ENCODE measurements around the gene FOXJ1. TPM values are rescaled to one million over a fixed set of nuclear protein-coding genes. Genes with fewer than 3 reads are reported as not detected.
A peak's percentile ranks its signal among the peaks of the same experiment; 100 is the strongest.

FOXJ1 gene
- total RNA-seq, 6 experiments from 2014 or later = not detected

DNA sequence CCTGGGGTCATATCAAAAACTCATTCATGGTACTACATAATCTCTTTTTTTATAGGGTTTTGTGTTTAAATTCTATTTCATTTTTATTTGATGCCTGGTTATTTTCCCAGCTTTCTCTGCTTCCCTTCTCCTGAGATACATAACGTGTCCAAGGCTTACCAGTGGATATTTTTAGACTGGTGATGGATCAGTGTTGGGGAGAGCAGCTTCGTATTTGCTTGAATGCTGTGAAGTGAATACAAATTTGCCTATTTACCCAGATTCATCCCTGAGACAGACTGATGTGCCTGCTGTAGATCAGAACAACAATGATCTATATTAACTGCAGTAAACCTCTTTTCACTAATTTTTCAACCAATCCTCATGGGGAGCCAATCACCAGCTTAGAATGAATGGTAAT, 43.2 kb upstream of the FOXJ1 start:
- Mint-ChIP-seq H3K9me3 (no peaks in the 10 kb centered on the region), H3K27ac (no peak overlapping the region), H3K36me3 (ENCODE audit: low read depth) (no peaks in the 10 kb centered on the region), H3K27me3 (ENCODE audit: insufficient read depth) (peaks cover 2% of the 10 kb centered on the region), H3K4me3 (no peak overlapping the region), H3K4me1 (ENCODE audit: low read depth) (peaks cover 11% of the 10 kb centered on the region)
- TF ChIP-seq, protein P1, sequence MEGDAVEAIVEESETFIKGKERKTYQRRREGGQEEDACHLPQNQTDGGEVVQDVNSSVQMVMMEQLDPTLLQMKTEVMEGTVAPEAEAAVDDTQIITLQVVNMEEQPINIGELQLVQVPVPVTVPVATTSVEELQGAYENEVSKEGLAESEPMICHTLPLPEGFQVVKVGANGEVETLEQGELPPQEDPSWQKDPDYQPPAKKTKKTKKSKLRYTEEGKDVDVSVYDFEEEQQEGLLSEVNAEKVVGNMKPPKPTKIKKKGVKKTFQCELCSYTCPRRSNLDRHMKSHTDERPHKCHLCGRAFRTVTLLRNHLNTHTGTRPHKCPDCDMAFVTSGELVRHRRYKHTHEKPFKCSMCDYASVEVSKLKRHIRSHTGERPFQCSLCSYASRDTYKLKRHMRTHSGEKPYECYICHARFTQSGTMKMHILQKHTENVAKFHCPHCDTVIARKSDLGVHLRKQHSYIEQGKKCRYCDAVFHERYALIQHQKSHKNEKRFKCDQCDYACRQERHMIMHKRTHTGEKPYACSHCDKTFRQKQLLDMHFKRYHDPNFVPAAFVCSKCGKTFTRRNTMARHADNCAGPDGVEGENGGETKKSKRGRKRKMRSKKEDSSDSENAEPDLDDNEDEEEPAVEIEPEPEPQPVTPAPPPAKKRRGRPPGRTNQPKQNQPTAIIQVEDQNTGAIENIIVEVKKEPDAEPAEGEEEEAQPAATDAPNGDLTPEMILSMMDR (IDR thresholded peaks at IDR 0.05) = no peak
- DNase-seq = no peak

DNA sequence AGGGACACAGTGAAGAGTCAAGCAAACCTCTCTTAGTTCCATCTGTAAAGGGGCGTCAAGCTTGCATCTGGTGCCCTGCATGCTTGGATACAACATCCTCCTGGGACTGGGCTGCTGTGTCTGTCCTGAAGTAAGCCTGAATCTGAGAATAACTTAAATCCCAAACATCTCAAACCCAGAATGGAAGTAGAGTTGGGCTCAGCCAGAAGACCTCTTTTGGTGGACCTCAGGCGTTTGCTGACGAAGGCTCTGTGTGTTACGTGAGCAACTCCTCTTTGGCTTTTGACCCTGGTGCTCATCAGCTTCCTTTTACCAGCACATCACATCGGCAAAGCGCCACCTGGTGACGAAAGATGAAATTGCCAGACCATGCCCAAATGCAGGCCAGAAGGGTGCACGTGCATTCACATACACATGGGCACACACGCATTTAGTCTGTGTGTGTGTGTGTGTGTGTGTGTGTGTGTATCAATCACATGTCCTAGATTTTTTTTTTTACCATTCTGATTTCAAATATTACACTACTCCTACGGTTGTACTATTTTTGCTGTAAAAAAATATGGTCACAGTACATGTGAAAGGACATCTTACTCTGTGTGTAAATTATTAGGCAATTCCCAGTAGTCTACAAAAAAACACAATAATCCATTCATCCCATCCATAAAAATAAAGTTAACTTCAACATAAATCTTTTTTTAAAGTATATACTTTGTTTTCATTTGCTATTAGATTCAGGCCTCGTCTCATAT, 41.1 kb upstream of the FOXJ1 start:
- Mint-ChIP-seq H3K4me1 (ENCODE audit: low read depth) (peaks cover 11% of the 10 kb centered on the region), H3K9me3 (no peaks in the 10 kb centered on the region), H3K36me3 (ENCODE audit: low read depth) (no peaks in the 10 kb centered on the region), H3K27ac (0 out of 2 replicates have a peak overlapping the region, but pooled peaks have one; percentile 38), H3K27me3 (ENCODE audit: insufficient read depth) (no peaks in the 10 kb centered on the region; the same call in 1 of the 2 replicates), H3K4me3 (no peak overlapping the region)
- TF ChIP-seq, protein P1 (IDR thresholded peaks at IDR 0.05) = peak; percentile 95
- DNase-seq = peak; percentile 90

DNA sequence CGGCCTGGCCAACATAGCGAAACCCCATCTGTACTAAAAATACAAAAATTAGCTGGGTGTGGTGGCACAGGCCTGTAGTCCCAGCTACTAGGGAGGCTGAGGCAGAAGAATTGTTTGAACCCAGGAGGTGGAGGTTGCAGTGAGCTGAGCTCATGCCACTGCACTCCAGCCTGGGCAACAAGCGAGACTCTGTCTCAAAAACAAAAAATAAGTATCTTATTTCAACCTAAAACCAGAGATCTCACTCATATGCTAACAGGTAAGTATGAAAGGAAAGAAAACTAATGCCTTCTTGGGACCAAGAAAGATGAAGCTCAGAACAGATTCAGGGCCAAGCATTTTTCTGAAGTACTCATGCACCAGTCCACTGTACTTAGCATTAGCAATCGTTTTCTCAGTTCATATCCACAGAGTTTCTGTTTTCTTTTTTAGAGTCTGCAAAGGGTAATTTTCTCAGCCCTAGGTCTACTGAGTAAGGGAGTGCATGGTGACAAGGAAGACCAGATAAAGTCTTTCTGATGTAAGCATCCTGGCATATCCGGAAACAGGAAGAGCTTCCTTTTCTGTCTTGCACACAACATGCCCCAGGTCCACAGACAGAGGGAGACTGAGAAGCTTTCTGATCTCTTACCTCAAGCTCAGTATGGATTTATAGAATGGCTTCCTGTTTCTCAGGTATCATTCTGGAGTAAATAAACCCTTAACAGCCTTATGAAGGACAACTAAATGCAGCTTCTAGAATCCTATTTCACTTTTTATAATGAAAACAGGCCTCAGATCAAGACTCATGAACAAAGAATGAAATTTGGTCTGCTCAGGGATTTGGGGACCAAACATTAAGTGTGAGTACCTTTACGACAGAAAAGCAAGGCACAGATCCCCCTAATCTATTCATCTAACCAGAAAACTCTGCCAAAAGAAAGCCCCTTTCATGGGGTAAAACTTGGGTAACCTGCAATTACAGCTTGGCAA, 38.7 kb upstream of the FOXJ1 start:
- TF ChIP-seq, protein P1 (IDR thresholded peaks at IDR 0.05) = no peak
- no peak for DNase-seq
- Mint-ChIP-seq H3K9me3 (no peaks in the 10 kb centered on the region), H3K27ac (no peak overlapping the region; the same call in 1 of the 2 replicates), H3K27me3 (ENCODE audit: insufficient read depth) (no peaks in the 10 kb centered on the region; the same call in 1 of the 2 replicates), H3K4me3 (no peak overlapping the region), H3K4me1 (ENCODE audit: low read depth) (peaks cover 11% of the 10 kb centered on the region), H3K36me3 (ENCODE audit: low read depth) (no peaks in the 10 kb centered on the region)

DNA sequence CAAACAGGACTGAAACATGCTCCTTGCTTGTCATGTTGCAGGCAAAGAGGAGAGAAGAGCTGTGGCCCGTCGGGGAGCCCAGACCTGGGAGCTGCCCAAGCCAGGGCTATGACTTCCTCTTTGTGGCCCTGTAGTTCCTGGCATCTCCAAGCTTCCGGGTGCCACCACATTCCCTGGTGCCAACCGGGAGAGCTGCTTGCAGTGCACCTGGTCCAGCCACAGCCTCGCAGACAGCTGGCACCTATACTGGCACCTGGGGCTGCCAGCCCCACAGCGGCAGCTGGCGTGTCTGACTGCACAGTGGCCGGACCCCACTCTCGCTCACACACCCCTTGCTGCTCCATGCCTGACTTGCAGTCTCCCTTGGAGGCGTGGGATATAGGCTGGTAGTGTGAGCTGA, 37.1 kb upstream of the FOXJ1 start:
- no peak for DNase-seq
- no peaks in the 10 kb centered on the region; the same call in 1 of the 2 replicates for H3K27me3 Mint-ChIP-seq (ENCODE audit: insufficient read depth)
- H3K36me3 Mint-ChIP-seq (ENCODE audit: low read depth) = no peaks in the 10 kb centered on the region
- no peaks in the 10 kb centered on the region for H3K9me3 Mint-ChIP-seq
- no peak overlapping the region for H3K4me3 Mint-ChIP-seq
- no peak overlapping the region for H3K27ac Mint-ChIP-seq
- TF ChIP-seq, protein P1 (IDR thresholded peaks at IDR 0.05) = no peak
- peaks cover 11% of the 10 kb centered on the region for H3K4me1 Mint-ChIP-seq (ENCODE audit: low read depth)

DNA sequence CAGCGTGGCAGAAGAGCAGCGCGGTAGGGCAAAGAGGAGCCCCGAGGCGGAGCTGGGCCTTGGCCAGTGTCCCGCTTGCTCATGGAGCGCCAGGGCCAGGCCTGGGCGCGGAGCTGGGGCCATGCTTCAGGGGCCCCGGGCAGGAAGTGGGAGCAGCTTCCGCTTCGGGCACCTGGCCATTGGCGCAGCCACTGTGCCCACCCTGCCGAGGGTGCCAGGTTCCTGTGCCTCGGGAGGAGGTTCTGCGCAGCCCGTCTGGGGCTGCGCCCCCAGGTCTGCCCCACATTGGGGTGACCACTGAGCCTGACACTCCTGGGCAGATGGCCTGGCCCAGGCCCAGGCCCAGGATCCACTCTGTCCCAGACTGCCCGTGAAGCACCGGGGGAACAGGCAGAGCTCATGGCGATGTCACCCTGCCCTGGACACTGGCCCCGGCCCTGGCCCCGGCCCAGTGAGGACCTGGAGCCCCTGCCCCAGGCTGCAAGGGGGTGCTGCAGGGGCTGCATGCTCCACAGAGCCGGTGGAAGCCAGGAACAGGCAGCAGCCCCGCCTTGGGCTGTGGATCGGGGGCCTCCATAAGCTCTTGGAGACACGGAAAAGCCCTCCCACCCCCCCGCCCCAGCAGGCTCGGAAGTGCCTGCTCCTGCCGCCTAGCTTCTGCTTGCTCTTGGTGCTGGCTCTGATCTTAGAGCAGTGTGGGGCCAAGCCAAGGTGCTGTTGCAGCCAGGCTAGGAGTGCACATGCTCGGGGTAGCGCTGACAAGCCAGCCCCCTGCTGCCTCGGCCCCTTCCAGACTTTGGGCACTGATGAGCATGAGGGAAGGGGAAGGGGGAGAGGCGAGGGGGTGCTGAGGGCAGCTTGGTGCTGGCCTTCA, 35.9 kb upstream of the FOXJ1 start:
- Mint-ChIP-seq H3K36me3 (ENCODE audit: low read depth) (no peaks in the 10 kb centered on the region), H3K4me1 (ENCODE audit: low read depth) (peaks cover 7% of the 10 kb centered on the region), H3K27ac (no peak overlapping the region), H3K27me3 (ENCODE audit: insufficient read depth) (peaks cover 3% of the 10 kb centered on the region), H3K9me3 (no peaks in the 10 kb centered on the region), H3K4me3 (no peak overlapping the region)
- TF ChIP-seq, protein P1 (IDR thresholded peaks at IDR 0.05) = no peak
- DNase-seq = no peak

Measured in HFFc6 (cell line).